Naive B cell (primary cell): ENCODE measurements around the gene ALOX12. TPM values are rescaled to one million over a fixed set of nuclear protein-coding genes. Genes with fewer than 3 reads are reported as not detected.
"Not testable (repeated sequence)": the region's sequence is repeated elsewhere in the genome, so short reads cannot be mapped to it uniquely, and the experiment has no call there.

Experiments
- ATAC-seq, 2 donors: fragments of 150-1000 bp; cut with Tn5 transposase; 2 replicates each; pipeline ENCODE4 v1.10.0; 2021; ENCODE audit warnings: low read depth in 2 of 2, mild to moderate bottlenecking in 2 of 2, moderate library complexity in 2 of 2
- DNase-seq: peaks from one replicate; pipeline ENCODE4 v3.0.0; 2022
- H3K27ac Mint-ChIP-seq, 6 donors: one replicate each; pipeline ENCODE4 v1.8.0; 2020 to 2022; ENCODE audit warnings: mild to moderate bottlenecking in 6 of 6, mixed read lengths in 6 of 6, moderate library complexity in 5 of 6, inconsistent platforms in 2 of 6
- H3K27me3 Mint-ChIP-seq, 3 donors: one replicate each; pipeline ENCODE4 v1.8.0; 2021 to 2022; ENCODE audit warnings: mixed read lengths in 3 of 3, mild to moderate bottlenecking in 1 of 3
- H3K36me3 Mint-ChIP-seq, 2 donors: one replicate each; pipeline ENCODE4 v1.8.0; 2020 to 2022; ENCODE audit warnings: mixed read lengths in 2 of 2, inconsistent platforms in 1 of 2, mild to moderate bottlenecking in 1 of 2
- H3K4me1 Mint-ChIP-seq, 3 donors: one replicate each; pipeline ENCODE4 v1.8.0; 2020 to 2022; ENCODE audit warnings: mixed read lengths in 3 of 3, inconsistent platforms in 1 of 3, mild to moderate bottlenecking in 1 of 3, moderate library complexity in 1 of 3
- H3K4me3 Mint-ChIP-seq, 8 donors: one replicate each; pipeline ENCODE4 v1.8.0; 2020 to 2022; ENCODE audit warnings: mild to moderate bottlenecking in 8 of 8, mixed read lengths in 8 of 8, moderate library complexity in 8 of 8, inconsistent platforms in 2 of 8
- H3K9me3 Mint-ChIP-seq, 7 donors: one replicate each; pipeline ENCODE4 v1.8.0; 2020 to 2022; ENCODE audit warnings: mixed read lengths in 7 of 7, mild to moderate bottlenecking in 5 of 7, inconsistent platforms in 2 of 7, moderate library complexity in 1 of 7
- polyA plus RNA-seq, 6 donors: library from polyadenylated mRNA; unstranded; fragments of 300-500 nt; fragmentation: Illumina TruSeq; gene quantifications; one replicate each; pipeline ENCODE4 v1.2.3, GENCODE V29; 2021; ENCODE audit warnings: low read depth in 6 of 6

Gene ALOX12
- polyA plus RNA-seq, 6 donors from 2014 or later = 0.27 to 2.5 (median 1.4) TPM; not detected in 1

DNA sequence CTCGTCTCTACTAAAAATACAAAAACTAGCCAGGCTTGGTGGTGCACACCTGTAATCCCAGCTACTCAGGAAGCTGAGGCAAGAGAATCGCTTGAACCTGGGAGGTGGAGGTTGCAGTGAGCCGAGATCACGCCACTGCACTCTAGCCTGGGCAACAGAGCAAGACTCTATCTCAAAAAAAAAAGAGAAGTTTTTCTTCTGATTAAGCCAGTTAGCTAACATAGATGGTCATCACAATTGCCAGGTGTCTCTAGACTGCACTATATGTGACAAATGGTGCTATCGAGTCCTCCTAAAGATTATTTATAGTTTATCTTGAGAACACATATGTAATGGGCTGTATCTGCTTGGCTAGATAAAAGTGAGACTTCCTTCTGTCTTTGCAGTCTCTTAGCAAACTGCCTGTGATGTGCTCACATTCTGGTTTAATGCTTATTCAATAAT, 2.2 kb upstream of the ALOX12 start:
- DNase-seq, ATAC-seq, H3K27me3 Mint-ChIP-seq, H3K9me3 Mint-ChIP-seq, H3K4me3 Mint-ChIP-seq: not testable (repeated sequence)
- peak overlapping the region in 2 of 6 donors; percentile 42 to 74 for H3K27ac Mint-ChIP-seq
- peaks cover 12 to 21% of the 10 kb centered on the region in 2 donors for H3K36me3 Mint-ChIP-seq
- peaks cover 3 to 24% (median 21%) of the 10 kb centered on the region in 3 donors for H3K4me1 Mint-ChIP-seq

DNA sequence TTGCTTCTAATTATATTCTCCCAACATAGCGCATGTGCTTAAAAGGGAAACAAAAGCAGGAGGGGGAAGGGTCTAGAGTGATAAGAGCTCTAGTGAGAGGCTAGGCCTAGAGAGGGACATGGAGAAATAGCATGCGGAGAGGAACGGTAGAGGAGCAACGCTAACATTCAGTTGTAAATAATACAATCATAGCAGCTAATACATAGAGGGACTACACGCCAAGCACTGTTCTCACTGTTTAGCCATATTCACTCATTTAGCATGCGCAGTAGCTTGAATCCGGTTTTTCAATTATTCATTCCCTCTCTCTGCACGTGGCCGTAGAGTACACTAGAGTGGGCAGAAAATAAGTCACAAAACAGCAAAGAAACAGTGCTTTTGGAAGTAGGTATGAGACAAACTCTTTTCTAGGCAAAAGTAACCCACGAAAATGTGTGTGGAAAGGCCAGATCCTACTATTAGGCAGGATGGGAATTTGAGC, 1.7 kb upstream of the ALOX12 start:
- Mint-ChIP-seq H3K27ac (peak overlapping the region in 2 of 6 donors; percentile 34 to 43), H3K9me3 (no peaks in the 10 kb centered on the region), H3K36me3 (peaks cover 12 to 23% of the 10 kb centered on the region in 2 donors), H3K27me3 (no peaks in the 10 kb centered on the region), H3K4me3 (no peak overlapping the region), H3K4me1 (peaks cover 3 to 24% (median 21%) of the 10 kb centered on the region in 3 donors)
- ATAC-seq = no peak
- DNase-seq = no peak

DNA sequence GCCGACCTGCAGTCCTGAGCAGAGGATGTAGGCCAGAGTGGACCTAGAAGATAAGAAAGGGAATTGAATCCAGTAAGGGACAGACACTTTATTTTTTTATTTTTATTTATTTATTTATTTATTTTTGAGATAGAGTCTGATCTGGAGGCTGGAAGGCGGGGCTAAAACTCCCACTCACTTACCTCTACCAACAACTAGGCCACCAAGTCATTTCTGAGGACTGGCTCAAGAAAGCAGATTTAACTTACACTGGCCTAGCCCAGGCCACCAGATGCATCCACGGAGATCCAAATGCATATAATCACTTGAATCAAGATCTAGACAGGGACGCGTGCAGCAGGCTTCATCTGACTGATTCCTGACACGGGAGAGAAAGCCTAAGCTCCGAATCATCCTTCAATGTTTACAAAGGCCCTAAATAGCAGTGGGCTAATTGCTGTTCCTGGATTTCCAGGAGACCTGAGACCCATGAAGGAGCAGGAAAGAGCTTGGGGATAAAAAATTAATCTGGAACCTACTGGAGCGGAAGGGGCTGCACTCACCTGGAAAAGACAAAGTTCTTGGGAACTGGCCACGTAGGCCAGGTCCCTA, 1.1 kb upstream of the ALOX12 start:
- no peaks in the 10 kb centered on the region for H3K9me3 Mint-ChIP-seq
- peaks cover 18 to 29% of the 10 kb centered on the region in 2 donors for H3K36me3 Mint-ChIP-seq
- H3K27ac Mint-ChIP-seq = peak overlapping the region in 4 of 6 donors; percentile 9 to 59 (median 38)
- ATAC-seq (no peak), DNase-seq (no peak)
- H3K27me3 Mint-ChIP-seq = no peaks in the 10 kb centered on the region
- H3K4me1 Mint-ChIP-seq = peaks cover 3 to 24% (median 23%) of the 10 kb centered on the region in 3 donors
- H3K4me3 Mint-ChIP-seq = no peak overlapping the region

DNA sequence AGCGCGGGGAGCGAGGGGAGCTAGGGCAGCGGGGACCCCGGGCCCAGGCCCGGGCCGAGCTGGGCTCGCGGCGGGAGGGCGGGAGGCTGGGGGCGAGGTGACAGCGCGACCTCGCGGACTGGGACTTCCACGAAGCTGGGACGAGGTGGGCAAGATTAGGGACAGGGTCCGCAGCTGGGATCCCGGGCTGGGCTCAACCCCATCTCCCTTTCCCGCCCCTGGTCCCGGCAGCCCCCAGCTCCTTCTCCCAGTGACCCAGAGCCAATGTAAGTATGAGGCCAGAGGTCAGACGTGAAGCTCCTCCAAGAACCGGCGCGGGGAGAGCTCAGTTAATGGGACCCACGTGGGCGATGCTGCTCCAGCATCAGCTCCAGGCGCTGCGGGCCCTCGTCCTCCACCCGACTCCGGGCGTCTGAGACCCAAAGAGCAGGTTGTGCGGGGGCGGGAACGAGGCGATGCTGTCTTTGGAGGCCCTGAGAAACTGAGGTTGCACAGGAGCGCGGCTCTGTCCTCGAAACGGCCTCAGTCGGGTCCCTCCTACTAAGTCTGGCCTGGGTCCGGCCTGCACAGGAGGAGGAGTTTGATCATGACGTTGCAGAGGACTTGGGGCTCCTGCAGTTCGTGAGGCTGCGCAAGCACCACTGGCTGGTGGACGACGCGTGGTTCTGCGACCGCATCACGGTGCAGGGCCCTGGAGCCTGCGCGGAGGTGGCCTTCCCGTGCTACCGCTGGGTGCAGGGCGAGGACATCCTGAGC, 585 bp downstream of the ALOX12 start:
- Mint-ChIP-seq H3K4me3 (no peak overlapping the region), H3K27ac (no peak overlapping the region), H3K27me3 (no peaks in the 10 kb centered on the region), H3K9me3 (no peaks in the 10 kb centered on the region), H3K4me1 (peaks cover 3 to 28% (median 24%) of the 10 kb centered on the region in 3 donors), H3K36me3 (peaks cover 23 to 45% of the 10 kb centered on the region in 2 donors)
- DNase-seq = no peak
- ATAC-seq = no peak

DNA sequence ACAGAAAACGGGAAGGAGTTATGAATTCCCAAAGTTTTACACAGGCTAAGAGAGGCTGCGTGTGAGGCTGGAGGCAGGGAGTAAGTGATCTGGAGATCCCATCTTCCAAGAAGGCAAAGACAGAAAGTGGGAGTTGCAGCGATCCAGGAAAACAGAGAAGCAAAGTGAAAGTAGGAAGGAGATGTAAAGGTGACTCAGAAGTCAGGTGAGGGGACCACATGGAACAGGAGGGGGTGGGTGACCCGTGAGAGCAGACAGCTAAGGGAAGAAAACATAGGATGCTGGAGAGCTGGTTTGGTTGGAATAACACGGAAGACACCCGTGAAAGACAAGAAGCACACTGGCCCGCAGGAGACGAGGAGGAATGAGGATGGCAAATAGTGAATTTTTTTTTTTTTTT, 1.3 kb downstream of the ALOX12 start:
- Mint-ChIP-seq H3K9me3 (no peaks in the 10 kb centered on the region), H3K36me3 (peaks cover 29 to 52% of the 10 kb centered on the region in 2 donors), H3K27ac (peak overlapping the region in 3 of 6 donors; percentile 37 to 91 (median 43)), H3K4me1 (peaks cover 3 to 31% (median 27%) of the 10 kb centered on the region in 3 donors), H3K4me3 (peak overlapping the region in 1 of 8 donors; percentile 55), H3K27me3 (no peaks in the 10 kb centered on the region)
- ATAC-seq = no peak
- DNase-seq = no peak

DNA sequence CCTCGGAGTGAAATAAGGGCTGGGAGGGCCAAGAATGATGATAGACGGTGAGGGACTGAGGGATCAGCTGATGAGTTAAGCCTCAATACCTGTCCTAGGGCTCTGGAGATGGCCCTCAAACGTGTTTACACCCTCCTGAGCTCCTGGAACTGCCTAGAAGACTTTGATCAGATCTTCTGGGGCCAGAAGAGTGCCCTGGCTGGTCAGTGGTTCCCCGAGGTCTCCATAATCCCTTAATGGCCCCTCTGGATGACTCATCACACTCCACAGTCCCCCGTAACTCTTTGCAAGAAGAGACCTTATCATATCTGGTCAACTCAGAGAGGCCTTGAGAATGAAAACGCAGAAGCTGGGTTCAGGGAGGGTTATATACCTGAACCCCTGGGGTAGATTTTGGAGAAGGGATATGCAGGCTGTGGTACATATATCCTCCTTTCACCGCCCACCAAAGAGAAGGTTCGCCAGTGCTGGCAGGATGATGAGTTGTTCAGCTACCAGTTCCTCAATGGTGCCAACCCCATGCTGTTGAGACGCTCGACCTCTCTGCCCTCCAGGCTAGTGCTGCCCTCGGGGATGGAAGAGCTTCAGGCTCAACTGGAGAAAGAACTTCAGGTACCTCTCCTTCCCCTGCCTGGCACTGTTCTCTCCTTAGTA, 3.1 kb downstream of the ALOX12 start:
- no peak for DNase-seq
- Mint-ChIP-seq H3K36me3 (peaks cover 30 to 55% of the 10 kb centered on the region in 2 donors), H3K27ac (peak overlapping the region in 3 of 6 donors; percentile 34 to 47 (median 38)), H3K4me3 (peak overlapping the region in 1 of 8 donors; percentile 56), H3K9me3 (no peaks in the 10 kb centered on the region), H3K27me3 (no peaks in the 10 kb centered on the region), H3K4me1 (peaks cover 6 to 34% (median 23%) of the 10 kb centered on the region in 3 donors)
- no peak for ATAC-seq

DNA sequence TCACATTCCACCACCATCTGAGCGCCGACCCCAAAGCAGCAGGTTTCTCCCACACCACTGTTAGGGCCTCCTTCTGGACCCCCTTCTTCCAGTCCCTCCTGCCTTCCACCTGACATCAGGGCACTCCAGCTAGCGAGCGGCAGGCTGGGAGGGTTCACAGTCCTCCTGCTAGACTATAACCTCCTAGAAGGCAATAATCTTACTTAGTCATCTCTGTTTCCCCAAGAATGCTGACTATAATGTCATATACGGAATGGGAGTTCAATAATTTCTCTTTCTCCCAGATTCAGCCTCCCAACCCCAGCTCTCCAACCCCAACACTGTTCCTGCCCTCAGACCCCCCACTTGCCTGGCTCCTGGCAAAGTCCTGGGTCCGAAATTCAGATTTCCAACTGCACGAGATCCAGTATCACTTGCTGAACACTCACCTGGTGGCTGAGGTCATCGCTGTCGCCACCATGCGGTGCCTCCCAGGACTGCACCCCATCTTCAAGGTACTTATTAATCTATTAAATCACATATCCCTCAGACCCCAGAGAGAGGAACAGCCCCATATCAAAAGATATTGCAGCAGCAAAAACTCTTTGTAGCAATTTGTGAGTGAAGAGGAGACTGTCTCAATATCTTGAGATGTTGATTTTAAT, 5.6 kb downstream of the ALOX12 start:
- no peak for ATAC-seq
- Mint-ChIP-seq H3K27me3 (no peaks in the 10 kb centered on the region), H3K36me3 (peaks cover 30 to 55% of the 10 kb centered on the region in 2 donors), H3K4me3 (no peak overlapping the region), H3K4me1 (peaks cover 16 to 38% (median 31%) of the 10 kb centered on the region in 3 donors), H3K9me3 (no peaks in the 10 kb centered on the region), H3K27ac (peak overlapping the region in 3 of 6 donors; percentile 13 to 93 (median 63))
- DNase-seq = peak; percentile 18

DNA sequence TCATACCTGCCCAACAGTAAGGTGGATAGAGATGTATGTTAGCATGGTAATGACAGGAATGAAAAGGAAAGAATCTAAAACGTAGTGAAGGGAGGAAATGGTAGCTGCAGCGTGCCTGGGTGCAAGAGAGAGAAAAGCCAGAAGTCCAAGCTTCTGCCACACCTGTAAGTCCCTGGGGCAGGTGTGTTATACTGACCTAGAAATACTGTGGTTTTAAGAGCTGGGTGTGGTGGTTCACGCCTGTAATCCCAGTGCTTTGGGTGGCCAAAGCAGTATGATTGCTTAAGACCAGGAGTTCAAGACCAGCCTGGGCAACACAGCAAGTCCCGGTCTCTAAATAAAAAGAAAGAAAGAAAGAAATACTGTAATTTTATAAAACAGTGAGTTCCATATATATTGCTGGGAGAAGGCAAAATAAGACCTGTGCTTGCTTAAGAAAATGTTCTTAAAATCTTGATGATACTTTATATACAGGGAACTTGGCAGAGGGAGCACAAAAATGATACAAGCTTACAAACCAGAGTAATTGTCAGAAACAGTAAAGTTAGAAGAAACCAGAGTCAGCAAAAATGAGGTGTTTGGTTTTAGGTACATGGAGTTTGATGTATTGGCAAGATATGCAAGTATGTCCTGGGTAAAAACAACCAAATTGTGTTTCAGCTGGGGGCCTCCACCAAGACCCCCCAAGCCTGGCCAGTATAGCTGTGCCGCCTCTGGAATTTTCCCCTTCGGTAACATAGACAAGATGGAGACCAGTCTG, 6.6 kb downstream of the ALOX12 start:
- Mint-ChIP-seq H3K9me3 (no peaks in the 10 kb centered on the region), H3K4me1 (peaks cover 25 to 39% (median 34%) of the 10 kb centered on the region in 3 donors), H3K36me3 (peaks cover 25 to 46% of the 10 kb centered on the region in 2 donors), H3K4me3 (no peak overlapping the region), H3K27me3 (no peaks in the 10 kb centered on the region), H3K27ac (peak overlapping the region in 1 of 6 donors; percentile 39)
- no peak for ATAC-seq
- no peak for DNase-seq

DNA sequence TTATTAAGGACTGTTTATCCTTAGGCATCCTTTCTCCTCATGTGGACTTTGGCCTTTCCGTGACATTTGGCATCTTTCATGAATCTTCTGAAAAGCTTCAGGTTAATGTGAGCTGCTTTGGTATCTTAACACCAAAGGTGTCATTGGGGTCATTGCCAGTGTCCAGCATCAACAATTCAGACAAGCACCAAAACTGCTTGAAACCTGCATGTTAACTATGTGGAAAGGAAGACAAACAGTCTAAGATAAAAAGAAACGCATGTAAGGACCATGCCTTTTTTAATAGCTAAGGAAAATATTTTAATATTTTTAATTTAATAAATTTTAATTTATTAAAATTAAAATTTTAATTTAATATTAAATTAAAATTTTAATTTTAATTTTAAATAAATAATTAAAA, 7.9 kb downstream of the ALOX12 start:
- ATAC-seq = no peak
- no peak for DNase-seq
- H3K27me3 Mint-ChIP-seq = no peaks in the 10 kb centered on the region
- no peak overlapping the region for H3K4me3 Mint-ChIP-seq
- H3K9me3 Mint-ChIP-seq = no peaks in the 10 kb centered on the region
- H3K27ac Mint-ChIP-seq = no peak overlapping the region
- peaks cover 18 to 34% of the 10 kb centered on the region in 2 donors for H3K36me3 Mint-ChIP-seq
- peaks cover 29 to 37% (median 29%) of the 10 kb centered on the region in 3 donors for H3K4me1 Mint-ChIP-seq

DNA sequence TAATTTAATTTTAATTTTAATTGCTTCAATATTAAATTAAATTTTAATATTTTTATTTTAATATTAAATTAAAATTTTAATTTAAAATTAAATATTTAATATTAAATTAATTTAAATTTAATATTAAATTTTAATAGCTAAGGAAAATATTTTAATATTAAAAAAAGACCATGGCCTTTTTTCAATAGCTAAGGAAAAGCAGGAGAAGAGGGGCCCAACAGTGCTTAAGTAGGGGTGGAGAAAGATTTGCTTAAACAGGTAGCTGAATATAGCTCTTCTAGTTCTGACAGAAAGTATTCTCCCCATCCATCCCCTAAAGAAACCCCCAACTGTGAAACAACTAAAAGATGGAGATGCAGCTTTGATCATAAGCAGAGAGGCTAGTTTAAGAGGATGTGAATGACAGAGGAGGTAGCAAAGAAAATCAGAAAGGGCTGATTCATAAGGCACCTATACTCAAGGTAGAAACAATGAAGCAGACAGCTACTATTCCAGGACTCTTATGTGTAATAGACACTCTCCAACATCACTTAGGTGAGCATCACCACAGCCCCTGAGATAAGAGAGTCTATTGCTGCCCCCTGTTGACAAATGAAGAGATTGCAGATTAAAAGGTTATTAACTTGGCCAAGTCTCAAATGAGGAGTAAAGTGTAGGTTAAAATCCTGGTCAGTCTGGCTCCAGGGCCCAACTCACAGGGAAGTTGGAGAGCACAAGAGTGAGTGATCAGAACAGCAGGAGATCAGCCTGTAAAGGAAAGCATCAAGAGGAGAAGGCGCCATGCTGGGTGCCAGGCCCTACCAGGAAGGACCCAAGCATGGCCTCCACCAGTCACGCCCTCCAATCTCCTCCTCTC, 8.8 kb downstream of the ALOX12 start:
- H3K27ac Mint-ChIP-seq = peak overlapping the region; percentile 17 to 89 (median 70)
- ATAC-seq (peak; percentile 95 to 96), DNase-seq (peak; percentile 70)
- no peaks in the 10 kb centered on the region for H3K27me3 Mint-ChIP-seq
- H3K4me1 Mint-ChIP-seq = peaks cover 36 to 39% (median 37%) of the 10 kb centered on the region in 3 donors
- H3K36me3 Mint-ChIP-seq = peaks cover 14 to 28% of the 10 kb centered on the region in 2 donors
- H3K4me3 Mint-ChIP-seq = peak overlapping the region in 1 of 8 donors; percentile 11
- H3K9me3 Mint-ChIP-seq = no peaks in the 10 kb centered on the region

DNA sequence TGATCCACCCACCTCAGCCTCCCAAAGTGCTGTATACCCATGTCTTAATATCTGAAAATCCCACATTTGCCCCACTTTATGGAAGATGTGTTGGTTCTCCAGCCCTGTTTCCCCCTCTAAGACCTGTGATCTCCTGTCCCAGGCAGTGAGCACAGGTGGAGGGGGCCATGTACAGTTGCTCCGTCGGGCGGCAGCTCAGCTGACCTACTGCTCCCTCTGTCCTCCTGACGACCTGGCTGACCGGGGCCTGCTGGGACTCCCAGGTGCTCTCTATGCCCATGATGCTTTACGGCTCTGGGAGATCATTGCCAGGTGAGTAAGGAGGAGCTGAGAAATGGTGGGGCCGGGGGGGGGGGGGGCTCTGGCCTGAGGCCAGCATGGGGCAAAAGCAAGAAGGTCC, 9.9 kb downstream of the ALOX12 start:
- no peaks in the 10 kb centered on the region for H3K9me3 Mint-ChIP-seq
- H3K4me1 Mint-ChIP-seq = peaks cover 41 to 48% (median 47%) of the 10 kb centered on the region in 3 donors
- H3K27ac Mint-ChIP-seq = peak overlapping the region in 4 of 6 donors; percentile 16 to 88 (median 37)

DNA sequence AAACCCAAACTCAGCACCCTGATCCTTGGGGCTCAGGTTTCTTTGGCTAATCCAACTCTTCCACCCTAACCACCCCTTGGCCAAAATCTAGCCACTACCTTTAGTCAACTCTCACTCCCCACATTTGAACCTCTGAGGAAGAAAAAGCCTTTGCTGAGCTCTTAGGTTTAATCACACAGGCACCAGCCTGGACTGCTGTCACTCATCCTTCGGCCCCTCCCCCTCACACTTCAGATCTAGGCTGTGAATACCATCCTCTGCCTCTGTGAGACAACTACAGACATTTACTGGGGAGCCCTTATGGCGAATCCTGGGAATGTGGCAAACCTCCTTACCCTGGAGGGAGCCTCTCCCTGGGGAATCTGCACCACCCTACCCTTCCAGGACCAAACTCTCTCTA, 11.3 kb downstream of the ALOX12 start:
- Mint-ChIP-seq H3K27ac (peak overlapping the region in 2 of 6 donors; percentile 59 to 69), H3K9me3 (no peaks in the 10 kb centered on the region), H3K4me3 (peak overlapping the region in 1 of 8 donors; percentile 25), H3K27me3 (no peaks in the 10 kb centered on the region), H3K4me1 (peaks cover 46 to 59% (median 53%) of the 10 kb centered on the region in 3 donors), H3K36me3 (peaks cover 1 to 3% of the 10 kb centered on the region in 2 donors)
- no peak for ATAC-seq
- DNase-seq = no peak

More for the DNA sequence above, 9.9 kb downstream of the ALOX12 start:
- H3K4me3 Mint-ChIP-seq = no peak overlapping the region
- no peaks in the 10 kb centered on the region for H3K27me3 Mint-ChIP-seq
- H3K36me3 Mint-ChIP-seq = peaks cover 11 to 18% of the 10 kb centered on the region in 2 donors
- ATAC-seq = no peak
- no peak for DNase-seq
